Upper lobe of left lung (tissue), 4 donors: Measurements from ENCODE around the gene PPARD.

Experiments
- CTCF ChIP-seq, 6 experiments: fragments of 450-650 bp in 4 of 6; fragments of 200-600 bp in 2 of 6; sonication (generic) in 2 of 6; IDR thresholded peaks; one replicate each; pipeline ENCODE4 v1.5.1; 2016 to 2019; ENCODE audit warnings: antibody characterized with exemption in 6 of 6
- EP300 ChIP-seq, 4 donors: sonication (generic); formaldehyde crosslinking; IDR thresholded peaks; one replicate each; pipeline ENCODE4 v1.5.1; 2017; ENCODE audit warnings: antibody characterized with exemption in 4 of 4, control low read depth in 2 of 4
- POLR2A ChIP-seq, 4 donors: fragments of 450-650 bp; IDR thresholded peaks; one replicate each; pipeline ENCODE4 v1.5.1; 2016 to 2017; ENCODE audit warnings: antibody characterized with exemption in 4 of 4, mild to moderate bottlenecking in 2 of 4
- POLR2AphosphoS5 ChIP-seq, 2 donors: sonication (generic); formaldehyde crosslinking; IDR thresholded peaks; one replicate each; pipeline ENCODE4 v1.5.1; 2017; ENCODE audit warnings: antibody characterized with exemption in 2 of 2

GRCh38 chr6:35363293-35363750, 21.0 kb downstream of the PPARD start:
- no peak for TF ChIP-seq CTCF (IDR thresholded peaks at IDR 0.05)
- no peak for TF ChIP-seq POLR2A (IDR thresholded peaks at IDR 0.05)
- TF ChIP-seq POLR2AphosphoS5 (IDR thresholded peaks at IDR 0.05), result no peak
- no peak for TF ChIP-seq EP300 (IDR thresholded peaks at IDR 0.05)
